Omental fat pad (tissue), 4 donors: ENCODE measurements around the gene SLC39A3. TPM values are rescaled to one million over a fixed set of nuclear protein-coding genes. Genes with fewer than 3 reads are reported as not detected.

Source experiments
- ATAC-seq: fragments of 150-250 bp; one replicate; pipeline ENCODE4 v1.9.1; 2016; ENCODE audit warnings: mild to moderate bottlenecking, moderate library complexity; ENCODE audit not compliant: low FRiP score
- DNase-seq: peaks from one replicate; pipeline ENCODE4 v3.0.0-alpha.2; 2019; ENCODE audit warnings: low spot score
- total RNA-seq, 4 donors: library from RNA; depleted of rRNA; stranded (reverse); fragments of >200 nt; gene quantifications; one replicate each; pipeline ENCODE4 v1.1.0, GENCODE V29; 2016
- TF ChIP-seq, protein P1 (sequence below), 3 donors: fragments of 450-650 bp; IDR thresholded peaks; one replicate each; pipeline ENCODE4 v1.5.1; 2016 to 2017; ENCODE audit warnings: antibody characterized with exemption in 3 of 3, mild to moderate bottlenecking in 3 of 3, moderate library complexity in 2 of 3

The SLC39A3 gene
- total RNA-seq, 4 donors from 2014 or later = 26.0 to 38.0 (median 28.6) TPM

DNA sequence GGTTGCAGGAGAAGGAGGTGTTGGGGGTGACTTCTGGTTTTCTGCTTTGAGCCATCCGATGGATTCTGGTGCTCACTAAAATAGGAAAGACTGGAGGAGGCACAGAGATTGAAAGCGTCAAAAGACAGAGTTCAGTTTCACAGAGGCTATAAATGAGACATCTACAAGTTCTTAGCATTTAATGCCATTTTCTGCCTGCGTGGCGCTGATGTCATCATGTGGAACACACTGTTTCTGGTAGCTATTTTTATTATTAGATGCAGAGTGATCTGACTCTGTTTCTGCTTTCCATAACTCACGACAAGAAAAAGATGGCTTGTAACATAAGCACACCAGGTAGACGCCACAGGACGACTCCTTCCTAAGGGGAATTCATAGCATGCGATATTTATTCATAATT, 3.3 kb upstream of the SLC39A3 start:
- no peak for DNase-seq
- TF ChIP-seq, protein P1, sequence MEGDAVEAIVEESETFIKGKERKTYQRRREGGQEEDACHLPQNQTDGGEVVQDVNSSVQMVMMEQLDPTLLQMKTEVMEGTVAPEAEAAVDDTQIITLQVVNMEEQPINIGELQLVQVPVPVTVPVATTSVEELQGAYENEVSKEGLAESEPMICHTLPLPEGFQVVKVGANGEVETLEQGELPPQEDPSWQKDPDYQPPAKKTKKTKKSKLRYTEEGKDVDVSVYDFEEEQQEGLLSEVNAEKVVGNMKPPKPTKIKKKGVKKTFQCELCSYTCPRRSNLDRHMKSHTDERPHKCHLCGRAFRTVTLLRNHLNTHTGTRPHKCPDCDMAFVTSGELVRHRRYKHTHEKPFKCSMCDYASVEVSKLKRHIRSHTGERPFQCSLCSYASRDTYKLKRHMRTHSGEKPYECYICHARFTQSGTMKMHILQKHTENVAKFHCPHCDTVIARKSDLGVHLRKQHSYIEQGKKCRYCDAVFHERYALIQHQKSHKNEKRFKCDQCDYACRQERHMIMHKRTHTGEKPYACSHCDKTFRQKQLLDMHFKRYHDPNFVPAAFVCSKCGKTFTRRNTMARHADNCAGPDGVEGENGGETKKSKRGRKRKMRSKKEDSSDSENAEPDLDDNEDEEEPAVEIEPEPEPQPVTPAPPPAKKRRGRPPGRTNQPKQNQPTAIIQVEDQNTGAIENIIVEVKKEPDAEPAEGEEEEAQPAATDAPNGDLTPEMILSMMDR (IDR thresholded peaks at IDR 0.05) = no peak
- ATAC-seq = no peak

DNA sequence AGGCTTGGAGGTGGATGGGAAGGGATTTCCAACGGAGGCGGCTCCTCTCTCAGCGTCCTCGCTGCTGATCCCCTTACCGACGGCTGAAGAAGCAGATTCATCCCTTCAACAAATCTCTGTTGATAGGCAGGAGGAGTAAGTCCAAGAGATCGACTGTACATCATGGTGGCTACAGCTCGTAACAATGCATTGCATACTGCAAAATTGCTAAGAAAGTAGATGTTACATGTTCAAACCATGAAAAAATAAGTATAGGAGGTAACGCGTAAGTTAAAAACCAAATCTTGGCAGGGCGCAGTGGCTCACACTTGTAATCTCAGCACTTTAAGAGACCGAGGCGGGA, 468 bp upstream of the SLC39A3 start:
- TF ChIP-seq, protein P1 (IDR thresholded peaks at IDR 0.05) = no peak
- ATAC-seq = no peak
- no peak for DNase-seq

DNA sequence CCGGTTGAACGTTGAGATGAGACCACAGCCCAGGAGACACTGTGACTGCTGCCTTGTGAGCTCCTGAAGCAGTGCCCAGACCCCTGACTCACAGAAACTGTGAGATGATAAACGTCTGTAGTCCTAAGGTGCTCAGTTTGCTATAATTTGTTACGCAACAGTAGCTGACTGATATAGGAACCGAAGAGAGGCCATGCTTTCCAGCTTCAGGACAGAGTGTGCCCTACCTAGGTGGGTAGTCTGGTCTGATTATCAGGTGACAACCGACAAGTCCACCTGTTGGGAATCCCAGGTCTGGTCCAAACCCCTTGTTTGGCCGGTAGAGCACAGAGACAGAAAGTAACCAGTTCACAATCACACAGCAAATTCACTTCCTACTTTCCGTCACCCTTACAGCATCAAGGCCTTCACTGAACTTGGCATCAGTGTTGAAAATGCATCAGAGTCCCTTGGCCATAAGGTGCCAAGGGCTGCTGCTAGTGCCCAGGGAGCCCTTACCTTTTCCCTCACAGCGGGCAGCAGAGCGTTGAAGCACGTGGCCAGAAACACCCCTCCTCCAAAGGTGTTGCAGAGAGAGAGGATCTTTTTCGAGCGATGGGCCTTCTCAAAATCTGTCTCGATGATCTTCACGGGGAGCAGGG, 3.1 kb downstream of the SLC39A3 start:
- DNase-seq (no peak), ATAC-seq (no peak)
- TF ChIP-seq, protein P1 (IDR thresholded peaks at IDR 0.05) = no peak

DNA sequence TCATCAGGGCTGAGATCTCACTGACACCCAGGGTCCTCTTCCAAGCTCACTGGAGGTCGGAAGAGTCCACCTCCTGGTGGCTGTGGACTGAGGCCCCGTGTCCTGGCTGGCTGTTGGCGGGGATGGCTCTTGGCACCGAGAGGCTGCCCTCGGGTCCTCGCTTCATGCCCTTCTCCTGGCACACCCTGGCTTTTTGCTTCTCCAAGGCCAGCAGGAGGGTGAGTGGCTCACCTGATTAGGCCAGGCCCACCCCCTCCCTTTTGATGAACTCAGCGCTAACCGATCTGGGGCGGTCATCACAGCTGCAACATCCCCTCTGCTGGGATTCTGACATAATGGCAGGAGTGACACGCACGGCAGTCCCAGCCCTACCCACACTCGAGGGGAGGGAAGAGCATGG, 4.4 kb downstream of the SLC39A3 start:
- no peak for ATAC-seq
- TF ChIP-seq, protein P1 (IDR thresholded peaks at IDR 0.05) = no peak
- DNase-seq = no peak

- TF ChIP-seq, protein P1 (IDR thresholded peaks at IDR 0.05) = no peak
- ATAC-seq (no peak), DNase-seq (no peak)
Measured at GRCh38 chr19:2734589-2735288, 5.1 kb downstream of the SLC39A3 start.

DNA sequence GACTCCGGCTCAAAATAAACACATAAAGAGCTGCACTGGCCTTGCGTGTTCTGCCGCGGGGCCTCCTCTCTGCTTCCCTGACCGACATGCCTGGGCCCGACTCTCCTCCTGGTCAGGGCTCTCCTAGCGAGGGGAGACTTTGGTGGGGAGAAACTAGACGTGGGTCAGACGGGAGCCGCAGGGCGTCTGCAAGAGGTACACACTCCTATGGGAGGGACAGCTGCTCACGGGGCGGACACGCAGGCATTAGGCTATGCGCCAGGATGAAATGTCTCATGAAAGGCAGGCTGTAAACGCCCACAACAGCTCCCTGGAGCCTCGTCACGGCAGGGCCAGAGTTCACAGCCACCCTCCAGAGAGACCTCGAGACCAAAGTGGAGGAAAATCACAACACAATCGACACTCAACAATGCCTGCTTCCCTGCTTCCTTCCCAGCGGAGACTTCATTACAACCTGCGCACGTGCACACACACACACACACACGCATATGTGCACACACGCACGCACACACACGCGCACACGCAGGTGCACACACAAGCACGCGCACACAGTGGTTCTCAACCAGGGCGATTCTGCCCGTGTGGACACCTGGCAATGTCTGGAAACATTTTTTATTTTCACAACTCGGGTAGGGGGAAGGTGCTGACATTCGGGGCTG, 5.8 kb downstream of the SLC39A3 start:
- no peak for ATAC-seq
- no peak for DNase-seq
- TF ChIP-seq, protein P1 (IDR thresholded peaks at IDR 0.05) = no peak
